NOMO-1 (cell line): ENCODE data around the gene FAAH.
"Not testable (repeated sequence)": the region's sequence is repeated elsewhere in the genome, so short reads cannot be mapped to it uniquely, and the experiment has no call there.

Experiments used
- DNase-seq, 2 experiments: peaks; one replicate each; lab custom pipeline; 2025; ENCODE audit not compliant: unreplicated experiment in 2 of 2; lab: John Stamatoyannopoulos, UW

FAAH gene

DNA sequence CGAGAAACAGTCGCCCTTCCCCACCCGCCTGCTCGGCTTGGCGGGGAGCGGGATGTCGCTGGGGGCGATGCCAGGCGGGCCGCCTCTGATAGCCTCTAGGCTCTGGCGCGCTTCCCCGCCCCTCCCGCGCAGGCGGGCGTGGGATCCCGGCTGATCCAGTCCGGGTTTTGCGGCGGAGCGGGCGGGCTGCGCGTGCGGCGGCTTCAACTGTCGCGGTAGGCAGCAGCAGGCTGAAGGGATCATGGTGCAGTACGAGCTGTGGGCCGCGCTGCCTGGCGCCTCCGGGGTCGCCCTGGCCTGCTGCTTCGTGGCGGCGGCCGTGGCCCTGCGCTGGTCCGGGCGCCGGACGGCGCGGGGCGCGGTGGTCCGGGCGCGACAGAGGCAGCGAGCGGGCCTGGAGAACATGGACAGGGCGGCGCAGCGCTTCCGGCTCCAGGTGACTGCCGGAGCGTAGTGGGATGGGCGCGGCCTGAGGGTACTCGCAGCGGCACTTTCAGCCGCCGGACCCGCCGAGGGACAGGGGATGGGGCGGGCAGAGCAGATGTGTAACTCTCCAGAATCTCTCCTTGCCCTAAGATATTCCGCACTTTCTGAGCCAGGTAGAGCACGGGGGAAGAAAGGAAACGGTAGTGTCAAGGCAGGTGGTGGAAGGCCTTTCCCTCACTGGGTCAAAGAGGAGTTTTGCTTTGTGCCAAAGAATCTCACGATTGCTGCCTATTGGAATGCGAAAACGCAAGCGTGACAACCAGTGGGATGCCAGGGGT is at the start of gene FAAH:
FAAH (plus strand) TSS at position 210 of the 764 bp plus-strand sequence; CDS start at position 242, 32 bp downstream.
- peak; percentile 66 to 70 for DNase-seq

- DNase-seq, result no peak
These were observed 49.6 kb upstream of the FAAH start for GRCh38 chr1:46344481-46344880.

DNA sequence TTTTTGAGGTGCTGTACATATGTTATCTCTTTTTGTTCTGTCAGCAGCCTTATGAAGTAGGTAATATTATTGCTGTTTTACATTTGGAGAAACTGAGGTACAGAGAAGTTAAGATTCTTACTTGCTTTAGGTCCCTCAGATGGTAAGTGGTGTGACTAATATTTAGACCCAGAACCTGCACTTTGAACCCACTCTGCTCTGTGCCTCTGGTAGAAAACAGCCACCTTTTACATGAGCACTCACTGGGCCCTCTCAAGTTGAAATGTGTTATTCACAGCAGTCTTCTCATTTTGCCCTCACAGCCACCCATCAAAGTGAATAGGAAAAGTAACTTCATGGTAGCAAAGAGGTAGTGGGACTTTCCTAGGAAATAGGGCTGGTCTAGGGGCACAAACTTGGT is 48.8 kb upstream of the FAAH start:
- no peak for DNase-seq

GRCh38 chr1:46352363-46352762 is 41.8 kb upstream of the FAAH start:
- DNase-seq, result no peak

DNA sequence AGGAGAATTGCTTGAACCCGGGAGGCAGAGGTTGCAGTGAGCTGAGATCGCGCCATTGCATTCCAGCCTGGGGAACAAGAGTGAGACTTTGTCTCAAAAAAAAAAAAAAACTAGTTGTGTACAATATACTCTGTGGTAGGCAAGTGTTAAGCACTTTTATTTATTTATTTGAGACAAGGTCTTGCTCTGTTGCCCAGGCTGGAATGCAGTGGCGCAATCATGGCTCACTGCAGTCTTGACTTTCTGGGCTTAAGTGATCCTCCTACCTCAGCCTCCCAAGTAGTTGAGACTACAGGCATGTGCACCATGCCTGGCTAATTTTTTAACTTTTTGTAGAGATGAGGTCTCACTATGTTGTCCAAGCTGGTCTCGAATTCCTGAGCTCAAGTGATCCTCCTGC is 38.2 kb upstream of the FAAH start:
- not testable (repeated sequence) for DNase-seq

- no peak for DNase-seq
These were observed 32.0 kb upstream of the FAAH start for GRCh38 chr1:46362158-46362557.

DNA sequence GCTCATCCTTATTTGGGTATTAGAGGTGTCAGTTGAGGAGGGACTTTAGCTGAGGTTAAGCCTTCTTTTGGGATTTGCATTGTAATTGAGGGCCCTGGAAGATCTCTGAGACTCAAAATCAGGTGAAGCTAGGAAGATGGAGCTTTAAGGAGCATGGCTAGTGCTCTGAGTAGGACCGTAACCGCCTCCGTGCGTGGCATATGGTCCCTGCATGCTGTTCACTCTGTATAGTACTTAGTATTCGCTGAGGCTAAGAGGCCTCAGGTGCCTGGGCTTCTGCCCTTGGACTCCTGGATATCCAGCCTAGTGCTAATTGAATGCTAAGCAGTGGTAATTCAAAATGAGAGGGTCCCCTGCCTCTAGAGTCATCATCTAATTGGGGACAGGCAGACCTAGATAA is 31.0 kb upstream of the FAAH start:
- no peak for DNase-seq

- DNase-seq, result no peak
These were observed 29.5 kb upstream of the FAAH start for GRCh38 chr1:46364612-46365011.

GRCh38 chr1:46365796-46366195 is 28.3 kb upstream of the FAAH start:
- not testable (repeated sequence) for DNase-seq

- no peak for DNase-seq
These were observed 27.0 kb upstream of the FAAH start for GRCh38 chr1:46367072-46367471.

DNA sequence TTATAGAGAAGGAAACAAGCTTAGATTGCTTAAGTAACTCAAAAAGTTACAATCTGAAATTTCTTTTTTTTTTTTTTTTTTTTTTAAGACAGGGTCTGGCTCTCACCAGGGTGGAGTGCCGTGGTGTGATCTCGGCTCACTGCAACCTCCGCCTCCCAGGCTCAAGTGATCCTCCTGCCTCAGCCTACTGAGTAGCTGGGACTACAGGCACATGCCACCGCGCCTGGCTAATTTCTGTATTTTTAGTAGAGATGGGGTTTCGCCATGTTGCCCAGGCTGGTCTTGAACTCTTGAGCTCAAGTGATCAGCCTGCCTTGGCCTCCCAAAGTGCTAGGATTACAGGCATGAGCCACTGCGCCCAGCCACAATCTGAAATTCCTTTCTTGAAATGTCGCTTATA is 26.4 kb upstream of the FAAH start:
- not testable (repeated sequence) for DNase-seq

DNA sequence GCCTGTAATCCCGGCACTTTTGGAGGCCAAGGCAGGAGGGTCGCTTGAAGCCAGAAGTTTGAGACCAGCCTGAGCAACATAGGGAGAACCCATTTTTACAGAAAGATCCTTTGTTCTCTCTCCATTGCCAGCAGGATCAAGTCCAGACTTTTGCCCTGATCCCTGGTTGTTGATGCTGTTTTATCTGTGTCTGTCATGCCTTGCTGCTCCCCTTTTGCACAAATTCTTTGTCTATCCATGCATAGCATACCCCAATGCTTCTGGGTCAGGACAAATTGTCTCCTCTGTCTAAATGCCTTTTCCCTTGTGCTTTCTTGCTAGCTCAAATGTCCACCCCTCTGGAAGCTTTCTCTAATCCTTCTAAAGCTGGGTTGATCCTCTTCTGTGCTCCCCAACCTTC is 25.3 kb upstream of the FAAH start:
- no peak for DNase-seq

GRCh38 chr1:46369542-46370213 is 24.4 kb upstream of the FAAH start:
- peak in 1 of 2 experiments; percentile 23 for DNase-seq

- peak; percentile 32 to 72 for DNase-seq
These were observed 23.9 kb upstream of the FAAH start for GRCh38 chr1:46370214-46370633.

GRCh38 chr1:46372431-46372830 is 21.7 kb upstream of the FAAH start:
- DNase-seq, result no peak

DNA sequence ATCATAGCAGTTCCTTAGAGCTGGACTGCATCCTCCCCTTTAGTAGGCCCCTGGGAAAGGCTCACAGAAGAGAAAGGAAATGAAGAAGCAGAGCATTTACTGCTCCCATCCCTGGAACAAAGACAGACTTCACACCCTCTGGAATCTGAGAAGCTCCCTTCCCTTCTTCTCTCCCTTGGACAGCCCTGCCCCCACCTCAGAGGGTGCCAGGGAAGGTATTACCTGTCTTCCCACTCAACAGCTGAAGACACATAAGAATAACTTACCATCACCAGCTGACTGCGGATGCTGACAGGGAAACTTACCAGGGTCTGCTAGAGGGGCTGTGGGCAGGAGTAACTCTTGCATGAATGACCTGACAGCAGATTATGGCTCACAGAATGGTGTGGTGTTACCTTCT is 14.1 kb upstream of the FAAH start:
- DNase-seq, result no peak

GRCh38 chr1:46380508-46380907 is 13.6 kb upstream of the FAAH start:
- DNase-seq, result no peak

- no peak for DNase-seq
These were observed 607 bp upstream of the FAAH start for GRCh38 chr1:46393510-46393909.

GRCh38 chr1:46394872-46395465 is 852 bp downstream of the FAAH start:
- no peak for DNase-seq

- no peak for DNase-seq
These were observed 2.6 kb downstream of the FAAH start for GRCh38 chr1:46396441-46397398.

DNA sequence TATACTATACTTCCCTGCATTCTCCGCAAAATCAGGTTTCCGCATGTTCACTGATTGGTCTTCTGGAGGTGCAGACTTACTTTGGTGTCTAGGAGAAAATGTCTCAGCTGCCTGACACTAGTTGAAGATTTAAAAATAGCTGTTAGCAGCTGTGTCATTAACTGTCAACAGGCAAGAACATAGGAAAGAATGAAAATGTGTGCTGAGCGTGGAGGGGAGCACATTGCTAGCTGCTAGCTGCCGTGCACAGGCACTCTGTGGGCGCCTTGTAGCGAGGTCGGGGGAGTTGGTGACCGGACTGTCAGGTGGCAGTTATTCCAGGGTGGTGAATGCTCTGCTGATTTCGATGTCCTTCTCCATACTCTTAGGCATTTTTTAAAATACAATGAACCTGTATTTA is 5.2 kb downstream of the FAAH start:
- DNase-seq, result no peak
